BJ (cell line): Measurements from ENCODE around the gene PPP2R5C. TPM values are rescaled to one million over a fixed set of nuclear protein-coding genes. Genes with fewer than 3 reads are reported as not detected.
A peak's percentile ranks its signal among the peaks of the same experiment; 100 is the strongest.
"Not testable (repeated sequence)": the region's sequence is repeated elsewhere in the genome, so short reads cannot be mapped to it uniquely, and the experiment has no call there.

Experiments
- CTCF ChIA-PET: fragments of 350-600 bp; formaldehyde crosslinking; extraction: SDS; loops from one replicate; lab custom pipeline; 2021; ENCODE audit warnings: antibody characterized with exemption, inconsistent platforms; lab: Yijun Ruan, JAX
- POLR2A ChIA-PET: fragments of 300-600 bp; sonication (Branson Sonifier 250); formaldehyde crosslinking; extraction: SDS; loops from one replicate; lab custom pipeline; 2021; ENCODE audit warnings: antibody characterized with exemption; lab: Charles Lee
- DNase-seq: peaks from one replicate; pipeline ENCODE4 v3.0.0-alpha.2; 2011; ENCODE audit warnings: low read depth
- H3K27me3 ChIP-seq: 2 replicates; pipeline ENCODE4 v1.6.0; 2011; ENCODE audit warnings: low read length; ENCODE audit not compliant: control insufficient read depth, insufficient read depth
- H3K36me3 ChIP-seq: 2 replicates; pipeline ENCODE4 v1.5.1; 2011; ENCODE audit warnings: low read length; ENCODE audit not compliant: control insufficient read depth, insufficient read depth
- H3K4me3 ChIP-seq: 2 replicates; pipeline ENCODE4 v1.5.1; 2011; ENCODE audit warnings: low read depth, mild to moderate bottlenecking, control low read depth, low read length
- CTCF ChIP-seq: IDR thresholded peaks from 2 replicates; pipeline ENCODE4 v1.5.1; 2011; ENCODE audit warnings: low read depth, mild to moderate bottlenecking, control low read depth, inconsistent platforms, low read length, moderate library complexity; ENCODE audit not compliant: insufficient read depth
- polyA plus RNA-seq: library from polyadenylated mRNA; depleted of rRNA; stranded (reverse); fragments of >200 nt; gene quantifications from 2 replicates; pipeline ENCODE4 v1.2.3, GENCODE V29; 2011

The PPP2R5C gene
- polyA plus RNA-seq, 1 experiment, result 55.8 TPM

GRCh38 chr14:101965770-101966722, 204.5 kb downstream of the PPP2R5C start:
- ChIA-PET CTCF (interaction anchor here (0.8 to 1.2 kb wide), 4 partner anchors 10 to 140 kb away, joined by 3 read pairs; no protein-coding TSS in a partner anchor), POLR2A (no interaction called here)
- H3K36me3 ChIP-seq, result peaks cover 4% of the 10 kb centered on the region
- DNase-seq, result no peak
- H3K4me3 ChIP-seq, result peak overlapping the region; percentile 100
- no peaks in the 10 kb centered on the region for H3K27me3 ChIP-seq
- no peak for TF ChIP-seq CTCF

- ChIA-PET CTCF (no interaction called here), POLR2A (no interaction called here)
- peaks cover 4% of the 10 kb centered on the region for H3K36me3 ChIP-seq
- H3K4me3 ChIP-seq, result 0 out of 2 replicates have a peak overlapping the region, but pooled peaks have one; percentile 5
- DNase-seq, result no peak
- TF ChIP-seq CTCF, result no peak
- H3K27me3 ChIP-seq, result no peaks in the 10 kb centered on the region
Observed at GRCh38 chr14:101966742-101967141, 205.2 kb downstream of the PPP2R5C start.

DNA sequence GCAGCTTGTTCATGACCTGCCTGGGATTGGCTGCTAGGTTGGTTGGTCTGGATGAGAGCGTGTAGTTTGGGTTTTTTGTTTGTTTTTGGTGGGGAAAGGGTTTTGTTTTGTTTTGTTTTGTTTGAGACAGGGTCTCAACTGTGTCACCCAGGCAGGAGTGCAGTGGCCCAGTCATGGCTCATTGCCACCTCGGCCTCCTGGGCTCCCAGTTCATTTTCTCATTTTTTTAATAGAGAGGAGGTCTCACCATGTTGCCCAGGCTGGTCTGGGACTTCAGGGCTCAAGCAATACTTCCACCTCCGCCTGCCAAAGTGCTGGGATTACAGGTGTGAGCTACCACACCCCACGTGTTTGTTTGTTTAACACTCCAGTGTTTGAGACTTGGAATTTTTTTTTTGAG, 206.7 kb downstream of the PPP2R5C start:
- CTCF ChIA-PET, result interaction anchor here (0.6 to 1.0 kb wide), 4 partner anchors 10 to 916 kb away, joined by 3 to 4 read pairs (median 4); no protein-coding TSS in a partner anchor
- Histone ChIP-seq H3K4me3 (no peak overlapping the region), H3K27me3 (no peaks in the 10 kb centered on the region), H3K36me3 (peaks cover 4% of the 10 kb centered on the region)
- POLR2A ChIA-PET, result interaction anchor here (0.6 kb wide), 1 partner anchor 101 kb away, joined by 3 read pairs; no protein-coding TSS in a partner anchor
- DNase-seq, result no peak
- no peak for TF ChIP-seq CTCF

GRCh38 chr14:101969481-101969880, 208.0 kb downstream of the PPP2R5C start:
- POLR2A ChIA-PET, result no interaction called here
- no peak for DNase-seq
- no peaks in the 10 kb centered on the region for H3K27me3 ChIP-seq
- H3K36me3 ChIP-seq, result peaks cover 4% of the 10 kb centered on the region
- CTCF ChIA-PET, result no interaction called here
- no peak for TF ChIP-seq CTCF
- H3K4me3 ChIP-seq, result no peak overlapping the region

DNA sequence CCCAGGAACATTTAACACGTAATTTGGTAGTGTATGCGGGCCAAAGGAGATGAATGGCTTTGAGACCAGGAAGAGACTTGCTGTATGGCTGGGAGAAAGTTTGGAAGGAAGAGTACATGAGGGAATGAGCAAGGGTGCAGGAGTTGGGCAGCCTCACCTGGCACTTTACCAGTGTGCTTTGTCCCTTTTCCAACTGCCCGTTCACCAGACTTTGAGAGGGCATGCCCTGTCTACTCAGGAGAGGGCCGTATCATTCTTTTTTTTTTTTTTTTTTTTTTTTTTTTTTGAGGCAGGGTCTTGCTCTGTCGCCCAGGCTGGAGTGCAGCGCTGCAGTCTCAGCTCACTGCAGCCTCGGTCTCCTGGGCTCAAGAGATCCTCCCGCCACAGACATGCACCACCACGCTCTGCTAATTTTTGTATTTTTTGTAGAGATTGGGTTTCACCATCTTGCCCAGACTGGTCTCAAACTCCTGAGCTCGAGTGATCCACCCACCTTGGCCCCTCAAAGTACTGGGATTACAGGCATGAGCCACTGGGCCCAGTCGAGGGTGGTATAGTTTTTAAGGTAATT, 209.4 kb downstream of the PPP2R5C start:
- no peaks in the 10 kb centered on the region for H3K27me3 ChIP-seq
- no peak for TF ChIP-seq CTCF
- CTCF ChIA-PET, result interaction anchor here (1.1 kb wide), 1 partner anchor 10 kb away, joined by 3 read pairs; no protein-coding TSS in a partner anchor
- H3K4me3 ChIP-seq, result no peak overlapping the region
- DNase-seq, result no peak
- peaks cover 4% of the 10 kb centered on the region for H3K36me3 ChIP-seq
- POLR2A ChIA-PET, result no interaction called here

DNA sequence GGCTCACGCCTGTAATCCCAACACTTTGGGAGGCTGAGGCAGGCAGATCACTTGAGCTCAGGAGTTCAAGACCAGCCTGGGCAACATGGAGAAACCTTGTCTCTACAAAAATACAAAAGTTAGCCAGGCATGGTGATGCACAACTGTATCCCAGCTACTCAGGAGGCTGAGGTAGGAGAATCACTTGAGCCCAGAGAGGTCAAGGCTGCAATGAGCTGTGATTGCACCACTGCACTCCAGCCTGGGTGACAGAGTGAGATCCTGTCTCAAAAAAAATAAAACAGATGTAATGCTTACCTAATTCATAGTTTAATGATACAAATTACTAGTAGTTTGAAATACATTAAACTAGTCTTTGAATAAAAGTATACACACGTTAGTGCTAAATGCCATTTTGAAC, 209.9 kb downstream of the PPP2R5C start:
- H3K27me3 ChIP-seq, H3K4me3 ChIP-seq, POLR2A ChIA-PET, DNase-seq, H3K36me3 ChIP-seq: not testable (repeated sequence)
- CTCF ChIA-PET, result interaction anchor here (1.1 kb wide), 1 partner anchor 10 kb away, joined by 3 read pairs; no protein-coding TSS in a partner anchor
